AML-193 (cell line): Measurements from ENCODE around the gene ANKS1B.

Experiments
- DNase-seq, 2 experiments: peaks; one replicate each; lab custom pipeline; 2025; lab: John Stamatoyannopoulos, UW

The ANKS1B gene

DNA sequence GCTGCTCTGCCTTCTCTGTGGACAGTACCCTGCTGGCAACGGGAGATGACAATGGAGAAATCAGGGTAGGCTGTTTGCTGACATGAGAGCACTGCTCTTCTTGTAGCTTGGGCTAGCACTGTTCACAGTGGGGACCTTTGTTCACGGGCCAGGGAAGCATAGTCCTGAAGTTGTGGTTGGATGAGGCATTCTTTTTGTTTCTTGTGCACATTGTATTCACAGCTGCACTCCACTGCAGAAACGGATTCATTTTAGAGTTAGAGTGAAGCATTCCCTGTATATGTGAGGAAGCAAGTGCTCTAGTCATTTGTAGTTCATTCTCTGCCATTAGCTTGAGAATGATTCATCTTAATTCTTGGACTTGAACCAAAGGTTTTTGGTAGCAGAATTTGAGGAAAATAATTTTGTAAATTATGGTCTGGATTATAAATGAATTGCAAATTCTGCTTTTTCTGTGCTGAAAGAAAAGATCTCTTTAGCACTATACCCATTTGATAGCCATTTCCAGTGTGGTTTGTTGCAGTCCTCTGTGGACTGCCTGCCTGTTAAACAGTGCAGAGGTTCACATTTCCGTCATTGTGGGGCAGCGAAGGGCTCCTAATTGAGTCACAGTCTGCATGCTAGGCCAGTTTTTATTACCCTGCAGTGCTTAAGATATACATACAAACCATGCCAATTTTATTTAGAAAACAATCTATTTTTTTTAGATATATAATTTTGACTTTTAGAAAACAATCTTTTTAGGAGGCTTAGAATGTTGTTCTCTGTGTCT is 1259.1 kb downstream of the ANKS1B start:
- peak; percentile 43 to 48 for DNase-seq

DNA sequence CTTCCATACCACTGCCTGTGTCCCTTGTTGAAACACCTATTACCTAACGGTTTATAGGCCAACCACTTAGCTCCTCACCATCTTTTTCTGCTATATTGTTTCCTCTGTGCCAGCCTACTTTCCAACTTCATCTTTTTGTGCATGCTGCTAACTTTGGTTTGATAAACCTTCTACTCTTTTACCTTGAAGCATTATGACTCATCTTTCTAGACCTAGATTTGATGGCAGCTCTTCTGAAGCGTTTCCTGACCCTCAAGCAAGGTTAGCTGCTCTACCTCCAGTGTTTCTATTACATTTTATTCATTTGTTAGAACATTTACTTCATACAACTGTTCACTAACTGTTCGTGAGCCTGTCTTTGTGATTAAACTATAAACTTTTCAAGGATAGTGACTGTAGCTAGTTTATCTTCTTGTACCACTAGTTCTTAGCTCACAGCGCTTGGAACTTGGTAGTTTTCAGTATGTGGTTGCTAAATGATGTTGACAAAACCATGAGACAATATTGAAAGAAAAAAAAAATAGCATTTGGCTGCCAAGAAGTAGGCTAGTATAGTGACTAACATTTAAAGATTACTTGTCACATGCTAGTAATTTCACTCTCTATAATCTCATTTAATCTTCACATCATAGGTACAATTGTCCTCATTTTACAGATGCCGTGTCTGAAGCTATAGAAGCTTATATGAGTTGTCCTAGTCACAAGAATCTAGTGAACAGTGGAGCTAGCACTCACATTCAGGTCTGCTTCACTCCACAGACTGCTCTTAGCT is 1260.2 kb downstream of the ANKS1B start:
- no peak for DNase-seq

DNA sequence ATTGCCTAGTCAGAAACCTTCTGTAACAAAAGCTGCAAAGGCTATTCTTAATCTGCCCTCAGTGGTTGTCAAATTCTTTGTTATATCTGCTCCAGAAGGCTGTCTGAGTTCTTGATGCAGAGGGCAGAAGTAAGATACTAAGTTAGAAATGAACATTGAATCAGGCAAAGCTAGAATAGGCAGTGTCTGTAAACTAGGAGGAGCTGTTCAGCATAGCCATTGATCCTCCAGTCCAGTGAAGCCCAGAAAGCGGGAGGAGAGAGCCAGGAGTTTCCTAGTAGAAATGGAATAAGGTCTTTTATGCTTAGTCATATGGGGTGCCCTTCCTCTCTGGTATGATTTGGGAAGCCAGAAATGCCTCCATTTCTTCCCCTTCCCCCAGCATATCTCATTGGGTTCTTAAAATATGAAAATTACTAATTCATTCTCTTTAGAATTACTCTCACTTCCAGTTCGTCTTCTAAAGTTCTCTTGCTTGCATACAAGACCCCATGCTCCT is 1263.5 kb downstream of the ANKS1B start:
- no peak for DNase-seq

DNA sequence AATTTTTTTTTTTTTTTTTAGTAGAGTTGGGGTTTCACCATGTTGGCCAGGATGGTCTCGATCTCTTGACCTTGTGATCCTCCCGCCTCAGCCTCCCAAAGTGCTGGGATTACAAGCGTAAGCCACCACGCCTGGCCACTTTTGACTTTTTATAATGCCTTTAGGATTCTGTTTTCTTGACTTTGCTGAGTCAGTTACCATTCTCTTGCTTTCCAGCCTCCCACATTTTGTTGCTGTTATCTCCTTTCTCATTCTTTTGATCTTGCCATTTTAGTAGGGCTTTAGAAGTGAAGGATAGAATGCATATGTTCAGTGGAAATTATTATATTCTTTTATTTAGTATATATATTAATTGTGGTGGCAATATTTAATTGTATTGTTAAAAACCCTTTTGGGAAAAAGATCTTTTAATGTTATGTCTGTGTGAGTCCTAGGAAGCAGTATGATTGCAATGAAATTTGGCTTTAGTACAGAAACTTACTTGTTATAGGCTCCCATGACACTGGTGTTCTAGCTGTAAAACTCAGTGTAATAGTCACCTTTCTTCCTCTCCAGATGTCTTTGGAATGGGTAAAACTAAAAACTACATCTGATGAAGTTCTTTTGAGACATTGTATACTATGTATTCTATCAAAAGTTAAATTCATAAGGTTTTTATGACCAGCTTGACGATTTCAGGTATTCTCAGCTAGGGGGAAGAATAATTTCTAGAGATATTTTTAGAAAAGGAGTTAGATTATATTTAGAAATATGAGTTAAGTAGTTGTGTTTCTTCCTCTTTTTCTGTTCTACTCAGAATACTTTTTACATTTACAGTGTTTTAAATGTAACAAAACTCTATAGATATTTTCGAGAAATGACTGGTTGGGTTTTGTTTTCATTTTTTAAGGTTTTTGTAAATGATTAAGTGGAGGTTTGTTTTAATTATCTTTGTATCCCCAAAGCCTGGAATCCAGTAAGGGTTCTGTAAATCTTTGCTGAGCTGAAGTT is 1264.9 kb downstream of the ANKS1B start:
- no peak for DNase-seq

DNA sequence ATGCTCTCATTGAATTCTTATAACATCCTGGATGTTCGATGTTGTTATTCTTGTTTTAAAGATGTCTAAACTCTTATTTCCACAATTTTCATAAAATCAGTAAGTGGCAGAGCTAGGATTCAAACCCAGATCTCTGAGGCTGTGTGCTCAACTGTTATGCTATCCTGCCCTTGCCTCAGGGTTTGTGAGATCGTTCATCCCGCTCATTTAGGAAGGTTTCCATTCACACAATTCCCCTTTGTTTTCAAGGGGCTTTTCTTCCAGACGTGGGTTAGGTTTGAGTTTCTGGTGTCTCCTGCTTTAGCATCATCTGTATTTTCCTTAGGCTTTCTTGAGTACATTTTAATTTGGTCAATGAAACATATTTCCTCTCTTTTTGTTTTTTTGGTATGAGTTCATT is 1270.3 kb downstream of the ANKS1B start:
- no peak for DNase-seq

DNA sequence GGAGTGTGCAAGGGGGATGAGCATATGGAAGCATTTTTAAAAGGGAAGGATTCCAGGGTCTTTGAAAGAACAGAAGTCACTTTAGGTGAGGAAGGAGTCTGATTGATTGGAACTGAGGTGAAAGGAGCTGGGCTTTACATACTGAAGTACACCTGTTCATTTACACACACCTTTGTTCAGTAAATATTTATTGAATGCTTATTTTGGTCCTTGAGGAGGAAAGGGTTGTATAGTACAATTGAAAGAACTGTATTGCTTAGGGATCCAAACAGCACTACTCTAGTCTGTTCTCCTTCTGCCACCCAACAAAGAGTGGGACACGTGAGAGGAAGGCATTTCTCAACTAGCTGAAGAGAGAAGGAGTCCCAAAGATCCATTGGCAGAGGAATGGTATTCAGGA is 1275.7 kb downstream of the ANKS1B start:
- DNase-seq, result no peak

DNA sequence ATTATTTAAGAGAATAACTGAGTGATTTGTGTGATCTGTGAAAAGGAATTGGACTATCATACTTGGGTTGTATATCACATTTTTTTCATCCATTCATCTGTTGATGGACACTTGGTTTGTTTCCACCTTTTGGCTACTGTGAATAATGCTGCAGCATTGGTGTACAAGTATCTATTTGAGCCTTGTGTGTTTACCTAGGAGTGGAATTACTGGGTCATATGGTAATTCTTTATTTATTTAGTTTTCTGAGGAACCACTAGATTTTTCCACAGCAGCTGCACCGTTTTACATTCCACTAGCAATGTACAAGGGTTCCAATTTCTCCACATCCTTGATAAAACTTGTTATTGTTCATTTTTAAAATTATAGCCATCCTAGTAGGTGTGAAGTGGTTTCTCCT is 1283.6 kb downstream of the ANKS1B start:
- DNase-seq, result no peak

DNA sequence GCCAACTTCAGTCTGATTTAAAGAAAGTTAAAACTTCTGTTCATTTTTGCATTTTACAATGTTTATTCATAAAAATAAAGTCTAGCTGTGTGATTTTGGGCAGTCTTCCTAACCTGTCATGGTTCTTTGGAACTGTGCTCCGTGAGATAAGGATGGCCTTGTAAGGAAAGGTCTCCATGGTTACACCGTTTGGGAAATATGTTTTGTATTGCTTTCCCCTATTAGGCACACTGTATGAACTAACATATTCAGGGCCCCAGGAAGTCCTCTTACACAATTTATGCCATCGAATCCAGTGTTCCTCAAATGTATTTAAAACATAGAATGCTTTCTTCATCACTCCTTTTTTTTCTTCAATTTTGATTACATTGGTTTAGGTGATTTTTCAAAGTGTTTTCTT is 1285.2 kb downstream of the ANKS1B start:
- peak; percentile 32 to 57 for DNase-seq

DNA sequence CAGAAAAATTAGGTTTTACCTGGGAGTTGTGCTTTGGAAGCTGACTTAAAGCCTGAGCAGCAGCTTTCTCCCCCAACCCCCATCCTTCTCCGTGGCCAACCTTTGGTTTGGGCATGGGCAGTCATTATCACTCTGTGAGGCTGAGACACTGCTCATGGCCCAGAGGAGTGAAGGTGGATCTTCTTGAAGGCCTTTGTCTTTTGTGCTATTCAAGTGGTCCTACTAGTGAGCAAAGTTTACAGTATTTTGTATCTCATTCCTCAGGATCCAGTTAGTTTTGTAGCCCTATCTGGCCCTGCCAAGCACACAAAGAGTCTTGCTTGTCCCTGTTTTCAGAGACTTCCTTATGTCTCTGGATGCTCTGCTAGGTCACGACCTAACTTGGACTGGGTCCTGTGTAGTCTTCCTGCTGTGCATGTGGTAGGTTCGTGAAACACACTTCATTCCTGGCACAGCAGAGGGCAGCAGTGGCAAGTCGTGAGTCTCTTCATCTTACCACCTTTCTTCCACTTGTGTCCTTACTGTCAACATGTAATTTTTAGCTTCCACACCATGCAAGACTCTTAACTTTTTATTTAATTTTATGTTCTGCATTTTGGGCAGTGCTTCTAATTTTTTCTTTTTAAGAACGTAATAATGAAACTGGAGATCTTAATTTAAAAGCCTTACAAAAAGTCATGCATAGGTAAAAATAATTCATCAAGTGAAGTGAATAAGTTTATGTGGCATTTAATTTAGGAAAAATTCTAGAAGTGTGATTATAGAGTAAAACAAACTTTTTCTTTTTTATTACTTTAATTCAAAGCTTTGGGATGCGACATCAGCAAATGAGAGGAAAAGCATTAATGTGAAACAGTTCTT is 1285.9 kb downstream of the ANKS1B start:
- peak; percentile 56 to 59 for DNase-seq

DNA sequence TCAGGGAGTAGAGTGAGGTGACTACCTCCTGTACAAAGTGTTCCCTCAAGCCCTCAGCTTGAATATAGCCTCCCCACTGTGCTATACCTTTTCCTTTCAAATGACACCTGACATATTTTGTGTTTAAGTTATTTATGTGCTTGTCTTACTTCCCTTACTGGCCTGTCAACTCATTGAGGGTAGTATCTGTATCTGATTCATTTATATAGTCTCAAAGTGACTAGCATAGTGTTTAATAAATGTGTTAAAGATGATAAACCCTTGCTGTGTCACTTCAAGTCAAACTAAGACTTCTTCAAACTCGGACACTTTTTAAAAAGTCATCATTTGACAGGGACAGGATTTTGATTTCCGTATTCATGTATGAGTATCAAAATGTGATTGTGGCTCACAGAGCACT is 1287.5 kb downstream of the ANKS1B start:
- no peak for DNase-seq

DNA sequence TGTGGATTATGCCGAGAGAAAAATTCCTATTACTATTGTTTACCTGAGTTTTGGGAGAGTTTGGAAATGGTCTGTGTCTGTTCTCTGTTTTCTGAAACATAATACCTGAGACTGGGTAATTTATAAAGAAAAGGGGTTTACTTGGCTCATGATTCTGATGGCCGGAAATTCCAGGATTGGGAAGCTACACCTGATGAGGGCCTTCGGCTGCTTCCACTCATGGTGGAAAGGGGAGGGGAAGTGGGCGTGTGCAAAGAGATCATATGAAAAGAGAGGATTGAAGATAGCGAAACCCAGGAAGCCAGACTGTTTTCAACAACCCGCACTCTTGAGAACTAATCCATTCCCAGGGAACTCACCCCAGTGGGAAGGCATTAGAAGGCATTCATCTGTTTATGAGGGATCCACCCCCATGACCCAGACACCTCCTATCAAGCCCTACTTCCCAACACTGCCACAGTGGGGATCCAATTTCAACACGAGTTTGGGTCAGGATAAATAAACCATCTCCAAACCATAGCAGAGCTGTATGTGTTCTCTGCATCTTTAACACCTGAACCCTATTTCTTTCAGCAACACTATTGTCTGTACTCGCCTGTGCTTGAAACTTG is 1288.6 kb downstream of the ANKS1B start:
- DNase-seq, result no peak

DNA sequence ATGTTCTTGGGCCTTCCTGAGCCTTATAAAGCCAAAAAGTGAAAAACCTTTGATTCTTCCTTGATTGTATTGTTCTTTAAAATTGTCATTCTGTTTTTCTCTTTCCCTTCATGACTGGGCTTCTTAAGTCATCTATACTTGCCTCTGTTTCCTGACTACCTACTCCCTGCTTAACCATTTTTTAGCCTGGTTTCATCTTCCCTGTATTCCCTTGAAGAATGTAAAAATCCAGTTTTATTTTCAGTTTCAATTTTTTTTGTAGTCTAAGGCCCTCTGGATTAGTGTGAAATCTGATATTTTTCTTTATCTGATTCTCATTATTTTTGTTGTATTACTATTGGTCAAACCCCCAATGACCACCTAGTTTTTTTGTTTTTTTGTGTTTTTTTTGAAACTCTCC is 1293.4 kb downstream of the ANKS1B start:
- DNase-seq, result no peak

DNA sequence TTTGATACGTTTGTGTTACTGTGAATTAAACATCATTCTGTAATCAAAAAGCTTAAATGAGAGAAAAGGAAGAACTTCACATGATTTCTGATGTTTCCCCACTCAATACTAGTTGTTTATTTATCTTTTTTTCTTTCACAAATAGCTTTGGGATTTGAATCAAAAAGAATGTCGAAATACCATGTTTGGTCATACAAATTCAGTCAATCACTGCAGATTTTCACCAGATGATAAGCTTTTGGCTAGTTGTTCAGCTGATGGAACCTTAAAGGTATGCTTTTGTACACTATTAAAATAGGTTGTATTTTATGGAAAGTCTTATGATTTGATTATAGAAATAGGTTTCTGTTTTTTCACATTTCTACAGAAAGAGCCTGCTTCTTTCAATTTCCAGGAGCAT is 1298.1 kb downstream of the ANKS1B start:
- DNase-seq, result no peak
